Gastroesophageal sphincter (tissue), 3 donors: ENCODE measurements around the gene KLK11.

Experiments
- CTCF ChIP-seq, 4 experiments: fragments of 200-600 bp in 2 of 4; fragments of 450-650 bp in 2 of 4; sonication (generic) in 1 of 4; IDR thresholded peaks; one replicate each; pipeline ENCODE4 v1.5.1; 2017 to 2019; ENCODE audit warnings: antibody characterized with exemption in 4 of 4, mild to moderate bottlenecking in 2 of 4, moderate library complexity in 2 of 4
- POLR2A ChIP-seq, 2 donors: fragments of 450-650 bp; IDR thresholded peaks; one replicate each; pipeline ENCODE4 v1.6.1; 2017; ENCODE audit warnings: antibody characterized with exemption in 2 of 2, mild to moderate bottlenecking in 2 of 2, moderate library complexity in 1 of 2
- POLR2AphosphoS5 ChIP-seq: sonication (generic); formaldehyde crosslinking; IDR thresholded peaks from one replicate; pipeline ENCODE4 v1.6.1; 2017; ENCODE audit warnings: antibody characterized with exemption

GRCh38 chr19:51000426-51000825 is 26.0 kb downstream of the KLK11 start:
- TF ChIP-seq CTCF (IDR thresholded peaks at IDR 0.05) (no peak), POLR2A (IDR thresholded peaks at IDR 0.05) (no peak), POLR2AphosphoS5 (no peak)
